GM23338 (cell line): Measurements from ENCODE around the gene PPP2R5C. TPM values are rescaled to one million over a fixed set of nuclear protein-coding genes. Genes with fewer than 3 reads are reported as not detected.

Experiments used
- ATAC-seq: fragments of 200-7000 bp; cut with Tn5 transposase; 3 replicates; pipeline ENCODE4 v1.9.1; 2020
- DNase-seq: peaks from one replicate; pipeline ENCODE4 v3.0.0-alpha.2; 2015; ENCODE audit warnings: low spot score
- H2AFZ ChIP-seq: fragments of 200-600 bp; sonication (generic); 2 replicates; pipeline ENCODE4 v1.8.0; 2016; ENCODE audit warnings: antibody characterized with exemption, mild to moderate bottlenecking, moderate library complexity
- H3F3A ChIP-seq: fragments of 200-600 bp; sonication (generic); replicated peaks from 2 replicates; pipeline ENCODE4 v1.8.0; 2017; ENCODE audit warnings: antibody characterized with exemption, mixed run types, low read depth
- H3K27ac ChIP-seq: fragments of 200-600 bp; sonication (generic); 2 replicates; pipeline ENCODE4 v1.6.1; 2016; ENCODE audit warnings: low read depth
- H3K27me3 ChIP-seq: fragments of 200-600 bp; sonication (generic); 2 replicates; pipeline ENCODE4 v1.8.0; 2016; ENCODE audit warnings: mild to moderate bottlenecking, mixed run types, moderate library complexity; ENCODE audit not compliant: insufficient read depth
- H3K36me3 ChIP-seq: fragments of 200-600 bp; sonication (generic); 2 replicates; pipeline ENCODE4 v1.8.0; 2016; ENCODE audit warnings: mild to moderate bottlenecking; ENCODE audit not compliant: insufficient read depth
- H3K4me1 ChIP-seq: fragments of 200-600 bp; sonication (generic); 2 replicates; pipeline ENCODE4 v1.8.0; 2016; ENCODE audit warnings: mild to moderate bottlenecking, moderate library complexity; ENCODE audit not compliant: insufficient read depth
- H3K4me2 ChIP-seq: fragments of 200-600 bp; sonication (generic); 2 replicates; pipeline ENCODE4 v1.7.1; 2017; ENCODE audit warnings: mixed run types
- H3K4me3 ChIP-seq: fragments of 200-600 bp; sonication (generic); 2 replicates; pipeline ENCODE4 v1.6.1; 2016; ENCODE audit warnings: mixed run types
- H3K79me2 ChIP-seq: fragments of 200-600 bp; sonication (generic); replicated peaks from 2 replicates; pipeline ENCODE4 v1.8.0; 2017; ENCODE audit warnings: mild to moderate bottlenecking; ENCODE audit not compliant: insufficient read depth
- H3K9me2 ChIP-seq: fragments of 200-600 bp; sonication (generic); 2 replicates; pipeline ENCODE4 v1.8.0; 2017; ENCODE audit not compliant: insufficient read depth
- H4K20me1 ChIP-seq: fragments of 200-600 bp; sonication (generic); replicated peaks from 2 replicates; pipeline ENCODE4 v1.8.0; 2017; ENCODE audit warnings: mild to moderate bottlenecking; ENCODE audit not compliant: insufficient read depth
- H3K27ac Mint-ChIP-seq: 2 replicates; pipeline ENCODE4 v1.8.0; 2020; ENCODE audit warnings: inconsistent platforms, mild to moderate bottlenecking, moderate library complexity, mixed read lengths
- H3K27me3 Mint-ChIP-seq: 3 replicates; pipeline ENCODE4 v1.8.0; 2022; ENCODE audit warnings: low read depth, mild to moderate bottlenecking, moderate library complexity, mixed read lengths, inconsistent platforms; ENCODE audit not compliant: insufficient read depth, poor library complexity
- H3K36me3 Mint-ChIP-seq: 3 replicates; pipeline ENCODE4 v1.8.0; 2021; ENCODE audit warnings: low read depth, mild to moderate bottlenecking, inconsistent platforms, moderate library complexity, mixed read lengths
- H3K4me1 Mint-ChIP-seq: 3 replicates; pipeline ENCODE4 v1.8.0; 2020; ENCODE audit warnings: mild to moderate bottlenecking, inconsistent platforms, mixed read lengths
- H3K4me3 Mint-ChIP-seq: 3 replicates; pipeline ENCODE4 v1.8.0; 2021; ENCODE audit warnings: moderate library complexity, mild to moderate bottlenecking, inconsistent platforms, mixed read lengths
- H3K9me3 Mint-ChIP-seq: 3 replicates; pipeline ENCODE4 v1.8.0; 2020; ENCODE audit warnings: moderate library complexity, mild to moderate bottlenecking, inconsistent platforms, mixed read lengths
- CREB1 ChIP-seq: fragments of 250-450 bp; sonication (Bioruptor Pico); IDR thresholded peaks from 2 replicates; pipeline ENCODE4 v1.5.0; 2020; ENCODE audit warnings: low read depth, mild to moderate bottlenecking, moderate library complexity
- EZH2 ChIP-seq: fragments of 200-600 bp; sonication (generic); IDR thresholded peaks from one replicate; pipeline ENCODE4 v1.8.0; 2017; ENCODE audit warnings: antibody characterized with exemption, mild to moderate bottlenecking, low read depth; ENCODE audit not compliant: unreplicated experiment
- EZH2phosphoT487 ChIP-seq: fragments of 200-600 bp; sonication (generic); IDR thresholded peaks from one replicate; pipeline ENCODE4 v1.8.1; 2018; ENCODE audit warnings: antibody characterized with exemption; ENCODE audit not compliant: unreplicated experiment
- JUNB ChIP-seq: IDR thresholded peaks from one replicate; pipeline ENCODE4 v1.6.1; 2016; ENCODE audit warnings: antibody characterized with exemption; ENCODE audit not compliant: unreplicated experiment
- NANOG ChIP-seq: IDR thresholded peaks from 2 replicates; pipeline ENCODE4 v1.6.1; 2016; ENCODE audit warnings: antibody characterized with exemption, borderline replicate concordance
- POLR2AphosphoS5 ChIP-seq: IDR thresholded peaks from 2 replicates; pipeline ENCODE4 v1.6.1; 2016; ENCODE audit warnings: antibody characterized with exemption, low read depth
- ZNF114 ChIP-seq: fragments of 250-450 bp; sonication (Bioruptor Pico); IDR thresholded peaks from 2 replicates; pipeline ENCODE4 v1.5.0; 2020; ENCODE audit warnings: mild to moderate bottlenecking, moderate library complexity
- ZNF331 ChIP-seq: fragments of 250-450 bp; sonication (Bioruptor Pico); IDR thresholded peaks from 2 replicates; pipeline ENCODE4 v1.5.0; 2020; ENCODE audit warnings: low read depth, mild to moderate bottlenecking, moderate library complexity
- polyA plus RNA-seq: library from polyadenylated mRNA; unstranded; fragments of >200 nt; fragmentation: Nextera tagmentation; extraction: Ambion mirVana; gene quantifications from 2 replicates; pipeline ENCODE4 v1.2.1, GENCODE V29; 2016
- total RNA-seq: library from RNA; depleted of rRNA; stranded (reverse); fragments of >200 nt; shearing (Covaris generic); gene quantifications from 2 replicates; pipeline ENCODE4 v1.2.3, GENCODE V29; 2014
- TF ChIP-seq, protein P1 (sequence below): fragments of 250-450 bp; sonication (Bioruptor Pico); IDR thresholded peaks from 2 replicates; pipeline ENCODE4 v1.5.0; 2020; ENCODE audit warnings: mild to moderate bottlenecking, moderate library complexity
- TF ChIP-seq, protein P2 (sequence below), 2 experiments: fragments of 200-600 bp in 1 of 2; sonication (generic) in 1 of 2; conservative IDR thresholded peaks; 2 replicates each; pipeline versions ENCODE4 v1.5.1 to v1.6.1; 2016 to 2017; ENCODE audit warnings: antibody characterized with exemption in 2 of 2, low read depth in 2 of 2, mild to moderate bottlenecking in 2 of 2, moderate library complexity in 1 of 2

The PPP2R5C gene
- total and polyA plus RNA-seq, 2 experiments from 2014 or later: 75.4 to 79.7 TPM

DNA sequence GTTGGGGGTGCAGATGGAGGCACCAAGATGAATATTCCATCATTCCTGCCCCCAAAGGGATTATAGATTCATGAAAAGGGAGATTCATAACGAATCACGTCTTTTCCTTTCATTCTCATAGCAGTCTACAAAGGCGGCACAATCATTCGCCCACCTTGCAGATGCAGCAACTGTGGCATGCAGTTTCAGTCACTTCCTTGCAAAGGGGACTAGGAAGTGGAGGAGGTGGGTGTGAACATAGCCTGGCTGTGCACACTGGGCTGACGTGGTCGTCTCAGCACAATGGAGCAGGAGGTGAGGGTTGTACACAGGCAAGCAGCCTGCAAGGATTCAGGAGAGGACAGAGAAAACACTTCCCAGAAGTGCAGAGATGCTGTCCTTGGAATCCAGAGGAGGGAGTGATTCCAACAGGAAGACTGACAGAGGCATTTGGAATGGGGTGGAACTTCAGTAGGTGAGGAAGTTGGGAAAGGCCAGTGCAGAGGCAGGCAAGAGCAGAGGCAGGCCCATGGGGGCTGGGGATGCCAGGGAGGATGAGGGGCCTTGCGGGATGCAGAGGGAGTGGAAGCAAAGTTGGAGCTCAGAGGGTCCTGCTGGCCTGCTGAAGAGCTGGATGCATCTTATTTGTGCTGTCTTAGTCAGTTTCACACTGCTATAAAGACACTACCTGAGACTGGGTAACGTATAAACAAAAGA is 21.9 kb upstream of the PPP2R5C start:
- Histone ChIP-seq H3K79me2 (no peaks in the 10 kb centered on the region), H3F3A (no peaks in the 10 kb centered on the region), H3K27me3 (no peaks in the 10 kb centered on the region), H3K9me2 (no peaks in the 10 kb centered on the region), H3K36me3 (no peaks in the 10 kb centered on the region), H3K4me3 (no peak overlapping the region), H3K4me2 (no peak overlapping the region), H2AFZ (no peak overlapping the region), H3K4me1 (no peaks in the 10 kb centered on the region), H3K27ac (no peak overlapping the region), H4K20me1 (no peaks in the 10 kb centered on the region)
- Mint-ChIP-seq H3K4me3 (no peak overlapping the region), H3K36me3 (peaks cover 17% of the 10 kb centered on the region; the same call in 2 of the 3 replicates), H3K4me1 (no peaks in the 10 kb centered on the region), H3K27ac (no peak overlapping the region), H3K27me3 (peaks cover 5% of the 10 kb centered on the region), H3K9me3 (peaks cover 44% of the 10 kb centered on the region)
- TF ChIP-seq EZH2: no peak
- TF ChIP-seq JUNB: no peak
- no peak for TF ChIP-seq ZNF331 (CRISPR knock-in tag)
- no peak for TF ChIP-seq EZH2phosphoT487
- DNase-seq (no peak), ATAC-seq (no peak)

- no peaks in the 10 kb centered on the region for H3K4me1 ChIP-seq
- no peaks in the 10 kb centered on the region for H3F3A ChIP-seq
- no peak overlapping the region for H2AFZ ChIP-seq
- no peak overlapping the region for H3K4me3 ChIP-seq
- no peaks in the 10 kb centered on the region for H3K79me2 ChIP-seq
- peaks cover 17% of the 10 kb centered on the region; the same call in 2 of the 3 replicates for H3K36me3 Mint-ChIP-seq
- H3K27me3 Mint-ChIP-seq: peaks cover 5% of the 10 kb centered on the region
- no peak overlapping the region for H3K4me3 Mint-ChIP-seq
- H3K27ac ChIP-seq: no peak overlapping the region
- H3K9me3 Mint-ChIP-seq: peaks cover 46% of the 10 kb centered on the region
- no peak overlapping the region for H3K4me2 ChIP-seq
- no peaks in the 10 kb centered on the region for H3K27me3 ChIP-seq
- H3K27ac Mint-ChIP-seq: no peak overlapping the region
- no peak for TF ChIP-seq NANOG
- no peak for TF ChIP-seq CREB1 (CRISPR knock-in tag)
- no peak for TF ChIP-seq ZNF114 (CRISPR knock-in tag)
- TF ChIP-seq, protein P1, sequence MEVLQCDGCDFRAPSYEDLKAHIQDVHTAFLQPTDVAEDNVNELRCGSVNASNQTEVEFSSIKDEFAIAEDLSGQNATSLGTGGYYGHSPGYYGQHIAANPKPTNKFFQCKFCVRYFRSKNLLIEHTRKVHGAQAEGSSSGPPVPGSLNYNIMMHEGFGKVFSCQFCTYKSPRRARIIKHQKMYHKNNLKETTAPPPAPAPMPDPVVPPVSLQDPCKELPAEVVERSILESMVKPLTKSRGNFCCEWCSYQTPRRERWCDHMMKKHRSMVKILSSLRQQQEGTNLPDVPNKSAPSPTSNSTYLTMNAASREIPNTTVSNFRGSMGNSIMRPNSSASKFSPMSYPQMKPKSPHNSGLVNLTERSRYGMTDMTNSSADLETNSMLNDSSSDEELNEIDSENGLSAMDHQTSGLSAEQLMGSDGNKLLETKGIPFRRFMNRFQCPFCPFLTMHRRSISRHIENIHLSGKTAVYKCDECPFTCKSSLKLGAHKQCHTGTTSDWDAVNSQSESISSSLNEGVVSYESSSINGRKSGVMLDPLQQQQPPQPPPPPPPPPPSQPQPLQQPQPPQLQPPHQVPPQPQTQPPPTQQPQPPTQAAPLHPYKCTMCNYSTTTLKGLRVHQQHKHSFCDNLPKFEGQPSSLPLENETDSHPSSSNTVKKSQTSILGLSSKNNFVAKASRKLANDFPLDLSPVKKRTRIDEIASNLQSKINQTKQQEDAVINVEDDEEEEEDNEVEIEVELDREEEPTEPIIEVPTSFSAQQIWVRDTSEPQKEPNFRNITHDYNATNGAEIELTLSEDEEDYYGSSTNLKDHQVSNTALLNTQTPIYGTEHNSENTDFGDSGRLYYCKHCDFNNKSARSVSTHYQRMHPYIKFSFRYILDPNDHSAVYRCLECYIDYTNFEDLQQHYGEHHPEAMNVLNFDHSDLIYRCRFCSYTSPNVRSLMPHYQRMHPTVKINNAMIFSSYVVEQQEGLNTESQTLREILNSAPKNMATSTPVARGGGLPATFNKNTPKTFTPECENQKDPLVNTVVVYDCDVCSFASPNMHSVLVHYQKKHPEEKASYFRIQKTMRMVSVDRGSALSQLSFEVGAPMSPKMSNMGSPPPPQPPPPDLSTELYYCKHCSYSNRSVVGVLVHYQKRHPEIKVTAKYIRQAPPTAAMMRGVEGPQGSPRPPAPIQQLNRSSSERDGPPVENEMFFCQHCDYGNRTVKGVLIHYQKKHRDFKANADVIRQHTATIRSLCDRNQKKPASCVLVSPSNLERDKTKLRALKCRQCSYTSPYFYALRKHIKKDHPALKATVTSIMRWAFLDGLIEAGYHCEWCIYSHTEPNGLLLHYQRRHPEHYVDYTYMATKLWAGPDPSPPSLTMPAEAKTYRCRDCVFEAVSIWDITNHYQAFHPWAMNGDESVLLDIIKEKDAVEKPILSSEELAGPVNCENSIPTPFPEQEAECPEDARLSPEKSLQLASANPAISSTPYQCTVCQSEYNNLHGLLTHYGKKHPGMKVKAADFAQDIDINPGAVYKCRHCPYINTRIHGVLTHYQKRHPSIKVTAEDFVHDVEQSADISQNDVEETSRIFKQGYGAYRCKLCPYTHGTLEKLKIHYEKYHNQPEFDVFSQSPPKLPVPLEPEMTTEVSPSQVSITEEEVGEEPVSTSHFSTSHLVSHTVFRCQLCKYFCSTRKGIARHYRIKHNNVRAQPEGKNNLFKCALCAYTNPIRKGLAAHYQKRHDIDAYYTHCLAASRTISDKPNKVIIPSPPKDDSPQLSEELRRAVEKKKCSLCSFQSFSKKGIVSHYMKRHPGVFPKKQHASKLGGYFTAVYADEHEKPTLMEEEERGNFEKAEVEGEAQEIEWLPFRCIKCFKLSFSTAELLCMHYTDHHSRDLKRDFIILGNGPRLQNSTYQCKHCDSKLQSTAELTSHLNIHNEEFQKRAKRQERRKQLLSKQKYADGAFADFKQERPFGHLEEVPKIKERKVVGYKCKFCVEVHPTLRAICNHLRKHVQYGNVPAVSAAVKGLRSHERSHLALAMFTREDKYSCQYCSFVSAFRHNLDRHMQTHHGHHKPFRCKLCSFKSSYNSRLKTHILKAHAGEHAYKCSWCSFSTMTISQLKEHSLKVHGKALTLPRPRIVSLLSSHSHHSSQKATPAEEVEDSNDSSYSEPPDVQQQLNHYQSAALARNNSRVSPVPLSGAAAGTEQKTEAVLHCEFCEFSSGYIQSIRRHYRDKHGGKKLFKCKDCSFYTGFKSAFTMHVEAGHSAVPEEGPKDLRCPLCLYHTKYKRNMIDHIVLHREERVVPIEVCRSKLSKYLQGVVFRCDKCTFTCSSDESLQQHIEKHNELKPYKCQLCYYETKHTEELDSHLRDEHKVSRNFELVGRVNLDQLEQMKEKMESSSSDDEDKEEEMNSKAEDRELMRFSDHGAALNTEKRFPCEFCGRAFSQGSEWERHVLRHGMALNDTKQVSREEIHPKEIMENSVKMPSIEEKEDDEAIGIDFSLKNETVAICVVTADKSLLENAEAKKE (CRISPR knock-in tag): no peak
- TF ChIP-seq JUNB: no peak
- TF ChIP-seq, protein P2, sequence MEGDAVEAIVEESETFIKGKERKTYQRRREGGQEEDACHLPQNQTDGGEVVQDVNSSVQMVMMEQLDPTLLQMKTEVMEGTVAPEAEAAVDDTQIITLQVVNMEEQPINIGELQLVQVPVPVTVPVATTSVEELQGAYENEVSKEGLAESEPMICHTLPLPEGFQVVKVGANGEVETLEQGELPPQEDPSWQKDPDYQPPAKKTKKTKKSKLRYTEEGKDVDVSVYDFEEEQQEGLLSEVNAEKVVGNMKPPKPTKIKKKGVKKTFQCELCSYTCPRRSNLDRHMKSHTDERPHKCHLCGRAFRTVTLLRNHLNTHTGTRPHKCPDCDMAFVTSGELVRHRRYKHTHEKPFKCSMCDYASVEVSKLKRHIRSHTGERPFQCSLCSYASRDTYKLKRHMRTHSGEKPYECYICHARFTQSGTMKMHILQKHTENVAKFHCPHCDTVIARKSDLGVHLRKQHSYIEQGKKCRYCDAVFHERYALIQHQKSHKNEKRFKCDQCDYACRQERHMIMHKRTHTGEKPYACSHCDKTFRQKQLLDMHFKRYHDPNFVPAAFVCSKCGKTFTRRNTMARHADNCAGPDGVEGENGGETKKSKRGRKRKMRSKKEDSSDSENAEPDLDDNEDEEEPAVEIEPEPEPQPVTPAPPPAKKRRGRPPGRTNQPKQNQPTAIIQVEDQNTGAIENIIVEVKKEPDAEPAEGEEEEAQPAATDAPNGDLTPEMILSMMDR (conservative IDR thresholded peaks at IDR 0.05; ENCODE audit: low read depth in 2 of 2): no peak
- no peak for TF ChIP-seq POLR2AphosphoS5
- TF ChIP-seq EZH2phosphoT487: no peak
- no peak for ATAC-seq
- no peaks in the 10 kb centered on the region for H3K36me3 ChIP-seq
- no peaks in the 10 kb centered on the region for H3K9me2 ChIP-seq
- no peaks in the 10 kb centered on the region for H4K20me1 ChIP-seq
- no peaks in the 10 kb centered on the region for H3K4me1 Mint-ChIP-seq
- no peak for DNase-seq
These were observed 20.5 kb upstream of the PPP2R5C start for GRCh38 chr14:101740981-101741380.
